Measurements from ENCODE around the gene MYH11. TPM values are rescaled to one million over a fixed set of nuclear protein-coding genes. Genes with fewer than 3 reads are reported as not detected.
"Not testable (repeated sequence)": the region's sequence is repeated elsewhere in the genome, so short reads cannot be mapped to it uniquely, and the experiment has no call there.

The MYH11 gene
- total and polyA plus RNA-seq, 2 of the 13 experiments (the other 11 are each of a cell fraction or from before 2014, with no cell fraction given) = not detected

GRCh38 chr16:15816228-15816627 is 40.6 kb downstream of the MYH11 start:
- ATAC-seq = no peak
- FAIRE-seq = no peak
- Histone ChIP-seq H4K20me1 (ENCODE audit: insufficient read depth, low read length) (peaks cover 2% of the 10 kb centered on the region; the same call in 1 of the 2 replicates), H3K4me1 (ENCODE audit: insufficient read depth, low read length) (no peaks in the 10 kb centered on the region), H3K27ac (ENCODE audit: extremely low read length, insufficient read depth, low read length) (no peak overlapping the region), H3K9ac (ENCODE audit: insufficient read depth, low read depth, low read length) (no peak overlapping the region), H3K4me3 (replicated peaks in 1 of 3; ENCODE audit: insufficient read depth in 1 of 3, low read depth in 2 of 3, low read length in 3 of 3) (no peak overlapping the region), H3K27me3 (ENCODE audit: control insufficient read depth in 1 of 2, insufficient read depth in 2 of 2, low read length in 2 of 2) (peaks cover 1 to 19% of the 10 kb centered on the region in 2 experiments; a peak in 3 of 5 replicates), H2AFZ (ENCODE audit: low read length) (no peak overlapping the region), H3K4me2 (ENCODE audit: low read depth, low read length) (no peak overlapping the region), H3K9me3 (ENCODE audit: low read length) (peaks cover 13% of the 10 kb centered on the region), H3K79me2 (ENCODE audit: insufficient read depth, low read length) (no peaks in the 10 kb centered on the region), H3K36me3 (replicated peaks in 1 of 2; ENCODE audit: control insufficient read depth in 1 of 2, insufficient read depth in 2 of 2, low read length in 2 of 2) (no peaks in the 10 kb centered on the region)
- BruUV-seq (replicated peaks) = no TSS peak
- ChIA-PET POLR2A (no interaction called here), CTCF (ENCODE audit: low intra/inter-chr PET ratio, low total read pairs) (no interaction called here)
- in situ Hi-C loops (cut with HindIII; ENCODE audit: extremely low pct_ligation_motif_present, low pct_unique_long_range_greater_than_20kb) (no loop called here), intact Hi-C loops (cut with micrococcal nuclease; ENCODE audit: unreplicated experiment) (no loop called here)
- TF ChIP-seq ZNF207 (IDR thresholded peaks at IDR 0.05; ENCODE audit: borderline replicate concordance) (no peak), DMTF1 (CRISPR knock-in tag; IDR thresholded peaks at IDR 0.05) (no peak), PAWR (CRISPR knock-in tag; IDR thresholded peaks at IDR 0.05; ENCODE audit: borderline replicate concordance) (no peak), PCBP2 (optimal IDR thresholded peaks at IDR 0.05; ENCODE audit: low read depth, low read length, poor library complexity, severe bottlenecking) (no peak), ZNF781 (CRISPR knock-in tag; IDR thresholded peaks at IDR 0.05; ENCODE audit: borderline replicate concordance, not compliant biosample characterization) (no peak), KLF16 (CRISPR knock-in tag; IDR thresholded peaks at IDR 0.05) (no peak), SALL1 (CRISPR knock-in tag; IDR thresholded peaks at IDR 0.05) (no peak), SRSF1 (optimal IDR thresholded peaks at IDR 0.05; ENCODE audit: low read depth, low read length) (no peak), ZNF256 (CRISPR knock-in tag; conservative IDR thresholded peaks at IDR 0.05) (no peak), TBP (CRISPR knock-in tag; IDR thresholded peaks at IDR 0.05) (no peak), KDM5A (IDR thresholded peaks at IDR 0.05; ENCODE audit: borderline replicate concordance, low read length) (no peak), ZBTB26 (CRISPR knock-in tag; IDR thresholded peaks at IDR 0.05; ENCODE audit: borderline replicate concordance) (no peak), GATA4 (IDR thresholded peaks at IDR 0.05; ENCODE audit: borderline replicate concordance, low read depth) (no peak), KLF11 (CRISPR knock-in tag; IDR thresholded peaks at IDR 0.05) (no peak), ZSCAN22 (CRISPR knock-in tag; IDR thresholded peaks at IDR 0.05) (no peak), SIN3B (IDR thresholded peaks at IDR 0.05; ENCODE audit: low read length) (no peak), MED8 (CRISPR knock-in tag; IDR thresholded peaks at IDR 0.05; ENCODE audit: insufficient replicate concordance) (no peak), CENPBD1 (CRISPR knock-in tag; IDR thresholded peaks at IDR 0.05; ENCODE audit: borderline replicate concordance, low read depth) (no peak)
- DNase-seq (ENCODE audit: low spot score) = no peak

- H2AFZ ChIP-seq (ENCODE audit: low read length); H3K27ac ChIP-seq (ENCODE audit: extremely low read length, insufficient read depth, low read length); H4K20me1 ChIP-seq (ENCODE audit: insufficient read depth, low read length); FAIRE-seq; POLR2A ChIA-PET; intact Hi-C loops (cut with micrococcal nuclease; ENCODE audit: unreplicated experiment); in situ Hi-C loops (cut with HindIII; ENCODE audit: extremely low pct_ligation_motif_present, low pct_unique_long_range_greater_than_20kb); BruUV-seq (replicated peaks); H3K4me3 ChIP-seq (replicated peaks in 1 of 3; ENCODE audit: insufficient read depth in 1 of 3, low read depth in 2 of 3, low read length in 3 of 3); H3K4me2 ChIP-seq (ENCODE audit: low read depth, low read length); CTCF ChIA-PET (ENCODE audit: low intra/inter-chr PET ratio, low total read pairs); H3K36me3 ChIP-seq (replicated peaks in 1 of 2; ENCODE audit: control insufficient read depth in 1 of 2, insufficient read depth in 2 of 2, low read length in 2 of 2); DNase-seq (ENCODE audit: low spot score); H3K9ac ChIP-seq (ENCODE audit: insufficient read depth, low read depth, low read length); ATAC-seq; H3K79me2 ChIP-seq (ENCODE audit: insufficient read depth, low read length); H3K4me1 ChIP-seq (ENCODE audit: insufficient read depth, low read length): not testable (repeated sequence)
- WGBS (ENCODE audit: low lambda C conversion rate) = 9% methylated on average over 3 of the region's 3 CpGs
- peaks cover 13% of the 10 kb centered on the region for H3K9me3 ChIP-seq (ENCODE audit: low read length)
- peaks cover 5 to 48% of the 10 kb centered on the region in 2 experiments; a peak in 4 of 5 replicates for H3K27me3 ChIP-seq (ENCODE audit: control insufficient read depth in 1 of 2, insufficient read depth in 2 of 2, low read length in 2 of 2)
Observed at GRCh38 chr16:15812401-15812750, 44.5 kb downstream of the MYH11 start.

Measured in HepG2 (cell line).